C4-2B (cell line): ENCODE results near the gene TLR4.

Experiments
- ZFX ChIP-seq: fragments of 450-650 bp; IDR thresholded peaks from 2 replicates; pipeline ENCODE4 v1.6.1; 2017
- TF ChIP-seq, protein P1 (sequence below): fragments of 450-650 bp; conservative IDR thresholded peaks from 2 replicates; pipeline ENCODE4 v1.5.1; 2017; ENCODE audit warnings: mild to moderate bottlenecking

DNA sequence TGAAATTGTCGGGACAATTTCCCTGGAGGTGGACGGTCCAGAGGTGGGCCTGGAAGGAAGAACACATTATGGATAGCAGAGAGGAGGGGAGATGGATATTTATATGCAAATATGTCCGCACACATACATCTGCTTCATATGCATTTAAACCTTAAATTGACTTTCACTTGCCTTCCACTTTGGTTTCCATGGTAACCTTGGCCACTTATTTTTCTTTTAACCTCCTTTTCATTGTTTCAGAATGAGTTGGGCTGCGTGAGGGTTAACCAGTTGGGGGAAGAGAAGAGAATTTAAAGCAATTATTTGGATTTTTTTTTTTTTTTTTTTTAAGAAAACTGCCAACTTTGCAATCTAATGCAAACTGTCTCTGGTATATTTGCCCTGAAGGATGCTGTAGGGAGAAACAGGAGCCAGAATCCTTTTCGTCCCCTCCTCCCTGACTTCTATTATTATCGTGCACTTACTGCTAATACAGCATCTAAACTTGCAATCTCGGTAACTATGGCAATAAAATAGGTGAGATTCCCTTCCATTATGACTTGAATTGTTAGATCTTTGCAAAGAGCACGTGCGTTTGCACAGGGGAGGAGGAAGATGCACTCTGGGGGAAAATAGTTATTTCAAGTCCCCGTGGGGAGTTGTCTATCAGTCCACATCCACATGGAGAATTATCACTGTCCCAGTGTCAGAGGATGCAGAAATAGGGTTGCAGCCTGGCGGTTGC lies 35.6 kb downstream of the TLR4 start:
- TF ChIP-seq, protein P1, sequence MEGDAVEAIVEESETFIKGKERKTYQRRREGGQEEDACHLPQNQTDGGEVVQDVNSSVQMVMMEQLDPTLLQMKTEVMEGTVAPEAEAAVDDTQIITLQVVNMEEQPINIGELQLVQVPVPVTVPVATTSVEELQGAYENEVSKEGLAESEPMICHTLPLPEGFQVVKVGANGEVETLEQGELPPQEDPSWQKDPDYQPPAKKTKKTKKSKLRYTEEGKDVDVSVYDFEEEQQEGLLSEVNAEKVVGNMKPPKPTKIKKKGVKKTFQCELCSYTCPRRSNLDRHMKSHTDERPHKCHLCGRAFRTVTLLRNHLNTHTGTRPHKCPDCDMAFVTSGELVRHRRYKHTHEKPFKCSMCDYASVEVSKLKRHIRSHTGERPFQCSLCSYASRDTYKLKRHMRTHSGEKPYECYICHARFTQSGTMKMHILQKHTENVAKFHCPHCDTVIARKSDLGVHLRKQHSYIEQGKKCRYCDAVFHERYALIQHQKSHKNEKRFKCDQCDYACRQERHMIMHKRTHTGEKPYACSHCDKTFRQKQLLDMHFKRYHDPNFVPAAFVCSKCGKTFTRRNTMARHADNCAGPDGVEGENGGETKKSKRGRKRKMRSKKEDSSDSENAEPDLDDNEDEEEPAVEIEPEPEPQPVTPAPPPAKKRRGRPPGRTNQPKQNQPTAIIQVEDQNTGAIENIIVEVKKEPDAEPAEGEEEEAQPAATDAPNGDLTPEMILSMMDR = no peak
- no peak for TF ChIP-seq ZFX
